SK-N-SH treated with all-trans-retinoic acid at 6 μM for 48 hours (cell line): ENCODE measurements around the gene DDX31.

Experiments used
- ATAC-seq: fragments of 200-7000 bp; cut with Tn5 transposase; 3 replicates; pipeline ENCODE4 v1.9.1; 2020; ENCODE audit warnings: mild to moderate bottlenecking, moderate library complexity
- ARNTL ChIP-seq: fragments of 450-650 bp; formaldehyde crosslinking; IDR thresholded peaks from 2 replicates; pipeline ENCODE4 v1.5.0; 2020; ENCODE audit warnings: low read depth, mild to moderate bottlenecking, moderate library complexity, borderline replicate concordance
- BACH2 ChIP-seq: fragments of 250-450 bp; sonication (Bioruptor Pico); IDR thresholded peaks from 2 replicates; pipeline ENCODE4 v1.9.0; 2021; ENCODE audit warnings: mild to moderate bottlenecking, borderline replicate concordance
- CSRNP3 ChIP-seq: fragments of 250-450 bp; sonication (Bioruptor Pico); IDR thresholded peaks from 2 replicates; pipeline ENCODE4 v1.5.1; 2021; ENCODE audit warnings: mild to moderate bottlenecking, moderate library complexity
- ESRRG ChIP-seq: fragments of 250-450 bp; sonication (Bioruptor Pico); IDR thresholded peaks from 2 replicates; pipeline ENCODE4 v1.6.1; 2021; ENCODE audit warnings: mild to moderate bottlenecking
- GLIS3 ChIP-seq: fragments of 250-450 bp; sonication (Bioruptor Pico); IDR thresholded peaks from 2 replicates; pipeline ENCODE4 v1.5.0; 2020; ENCODE audit warnings: mild to moderate bottlenecking, moderate library complexity
- ISL1 ChIP-seq: fragments of 250-450 bp; sonication (Bioruptor Pico); IDR thresholded peaks from 2 replicates; pipeline ENCODE4 v2.1.2; 2022; ENCODE audit warnings: mild to moderate bottlenecking, moderate library complexity
- OSR1 ChIP-seq: fragments of 250-450 bp; sonication (Bioruptor Pico); IDR thresholded peaks from 2 replicates; pipeline ENCODE4 v1.8.0; 2022; ENCODE audit warnings: moderate library complexity, mild to moderate bottlenecking, inconsistent platforms
- PATZ1 ChIP-seq: fragments of 250-450 bp; sonication (Bioruptor Pico); IDR thresholded peaks from 2 replicates; pipeline ENCODE4 v1.8.0; 2020; ENCODE audit warnings: mild to moderate bottlenecking, moderate library complexity, borderline replicate concordance
- PPARA ChIP-seq: fragments of 250-450 bp; sonication (Bioruptor Pico); IDR thresholded peaks from 2 replicates; pipeline ENCODE4 v1.5.0; 2020; ENCODE audit warnings: mild to moderate bottlenecking, borderline replicate concordance
- RARB ChIP-seq: fragments of 250-450 bp; sonication (Bioruptor Pico); IDR thresholded peaks from 2 replicates; pipeline ENCODE4 v1.8.0; 2021; ENCODE audit warnings: mild to moderate bottlenecking, moderate library complexity
- SNAI2 ChIP-seq: fragments of 250-450 bp; sonication (Bioruptor Pico); IDR thresholded peaks from 2 replicates; pipeline ENCODE4 v1.5.0; 2020; ENCODE audit warnings: mild to moderate bottlenecking, moderate library complexity
- TCF4 ChIP-seq: fragments of 250-450 bp; sonication (Bioruptor Pico); IDR thresholded peaks from 2 replicates; pipeline ENCODE4 v1.8.0; 2021; ENCODE audit warnings: mild to moderate bottlenecking, moderate library complexity, borderline replicate concordance
- TOX ChIP-seq: fragments of 250-450 bp; sonication (Bioruptor Pico); IDR thresholded peaks from 2 replicates; pipeline ENCODE4 v1.8.0; 2021; ENCODE audit warnings: mild to moderate bottlenecking, moderate library complexity, borderline replicate concordance
- ZC3H10 ChIP-seq: fragments of 250-450 bp; sonication (Bioruptor Pico); IDR thresholded peaks from 2 replicates; pipeline ENCODE4 v1.5.1; 2021; ENCODE audit warnings: mild to moderate bottlenecking, moderate library complexity
- ZFP3 ChIP-seq: fragments of 250-450 bp; sonication (Bioruptor Pico); IDR thresholded peaks from 2 replicates; pipeline ENCODE4 v1.5.0; 2020; ENCODE audit warnings: mild to moderate bottlenecking, moderate library complexity
- ZFP30 ChIP-seq: fragments of 450-650 bp; formaldehyde crosslinking; IDR thresholded peaks from 2 replicates; pipeline ENCODE4 v1.5.0; 2022; ENCODE audit warnings: mild to moderate bottlenecking, moderate library complexity
- ZNF565 ChIP-seq: fragments of 450-650 bp; formaldehyde crosslinking; conservative IDR thresholded peaks from 2 replicates; pipeline ENCODE4 v1.5.0; 2020; ENCODE audit warnings: low read depth, mild to moderate bottlenecking, moderate library complexity
- ZNF70 ChIP-seq: fragments of 450-650 bp; formaldehyde crosslinking; IDR thresholded peaks from 2 replicates; pipeline ENCODE4 v1.5.0; 2020; ENCODE audit warnings: mild to moderate bottlenecking, moderate library complexity
- ZNF8 ChIP-seq: fragments of 450-650 bp; formaldehyde crosslinking; IDR thresholded peaks from 2 replicates; pipeline ENCODE4 v1.5.0; 2020; ENCODE audit warnings: mild to moderate bottlenecking, moderate library complexity
- TF ChIP-seq, protein P1 (sequence below): fragments of 250-450 bp; sonication (Bioruptor Pico); IDR thresholded peaks from 2 replicates; pipeline ENCODE4 v1.5.1; 2020; ENCODE audit warnings: low read depth, mild to moderate bottlenecking, moderate library complexity
- TF ChIP-seq, protein P2 (sequence below): fragments of 250-450 bp; sonication (Bioruptor Pico); IDR thresholded peaks from 2 replicates; pipeline ENCODE4 v1.8.0; 2021; ENCODE audit warnings: low read depth, mild to moderate bottlenecking, moderate library complexity, borderline replicate concordance

Gene DDX31

GRCh38 chr9:132630811-132631210 lies 39.0 kb downstream of the DDX31 start (continued):
- TF ChIP-seq PATZ1 (CRISPR knock-in tag) (no peak), ZFP3 (CRISPR knock-in tag) (no peak), ZNF8 (CRISPR knock-in tag) (no peak), SNAI2 (no peak)

- ATAC-seq = no peak
- no peak for TF ChIP-seq ISL1 (CRISPR knock-in tag)
- no peak for TF ChIP-seq RARB
- TF ChIP-seq ESRRG (CRISPR knock-in tag) = no peak
- TF ChIP-seq OSR1 (CRISPR knock-in tag) = no peak
- TF ChIP-seq ZNF70 = no peak
- TF ChIP-seq ZFP30 (CRISPR knock-in tag) = no peak
- no peak for TF ChIP-seq ZC3H10 (CRISPR knock-in tag)
- TF ChIP-seq ZNF565 (CRISPR knock-in tag) = no peak
- TF ChIP-seq TCF4 = no peak
- TF ChIP-seq CSRNP3 (CRISPR knock-in tag) = no peak
- TF ChIP-seq, protein P1, sequence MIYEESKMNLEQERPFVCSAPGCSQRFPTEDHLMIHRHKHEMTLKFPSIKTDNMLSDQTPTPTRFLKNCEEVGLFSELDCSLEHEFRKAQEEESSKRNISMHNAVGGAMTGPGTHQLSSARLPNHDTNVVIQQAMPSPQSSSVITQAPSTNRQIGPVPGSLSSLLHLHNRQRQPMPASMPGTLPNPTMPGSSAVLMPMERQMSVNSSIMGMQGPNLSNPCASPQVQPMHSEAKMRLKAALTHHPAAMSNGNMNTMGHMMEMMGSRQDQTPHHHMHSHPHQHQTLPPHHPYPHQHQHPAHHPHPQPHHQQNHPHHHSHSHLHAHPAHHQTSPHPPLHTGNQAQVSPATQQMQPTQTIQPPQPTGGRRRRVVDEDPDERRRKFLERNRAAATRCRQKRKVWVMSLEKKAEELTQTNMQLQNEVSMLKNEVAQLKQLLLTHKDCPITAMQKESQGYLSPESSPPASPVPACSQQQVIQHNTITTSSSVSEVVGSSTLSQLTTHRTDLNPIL (CRISPR knock-in tag) = no peak
- no peak for TF ChIP-seq TOX
- TF ChIP-seq PATZ1 (CRISPR knock-in tag) = no peak
- TF ChIP-seq ZFP3 (CRISPR knock-in tag) = no peak
- no peak for TF ChIP-seq GLIS3
These were observed 39.7 kb downstream of the DDX31 start for GRCh38 chr9:132630116-132630515.

DNA sequence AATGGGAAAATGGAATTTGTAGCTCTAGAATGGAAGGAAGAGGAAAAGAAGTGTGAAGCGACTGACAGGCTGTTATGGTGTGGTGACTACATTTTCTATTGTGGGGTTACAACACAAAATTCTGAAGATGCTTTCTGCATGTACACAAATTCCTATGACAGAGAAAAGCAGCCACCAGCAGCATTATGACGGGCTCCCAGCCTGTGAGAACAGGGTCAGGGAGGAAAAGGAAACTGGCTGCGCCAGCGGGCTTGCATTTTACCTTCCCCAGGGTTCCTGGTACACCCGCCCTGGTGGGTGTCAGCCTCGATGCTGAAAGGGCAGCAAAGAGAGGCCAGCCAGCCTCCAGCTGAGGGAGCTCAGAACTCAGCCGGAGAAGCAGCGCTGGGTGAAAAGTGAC lies 41.0 kb downstream of the DDX31 start:
- ATAC-seq = no peak

GRCh38 chr9:132627594-132627993 lies 42.2 kb downstream of the DDX31 start:
- ATAC-seq = no peak
- TF ChIP-seq ZFP30 (CRISPR knock-in tag) (no peak), ZNF70 (no peak), BACH2 (no peak), TOX (no peak), RARB (no peak), ZNF565 (CRISPR knock-in tag) (no peak), PPARA (CRISPR knock-in tag) (no peak), ZC3H10 (CRISPR knock-in tag) (no peak), ARNTL (no peak), GLIS3 (no peak), ZNF8 (CRISPR knock-in tag) (no peak)
- TF ChIP-seq, protein P2, sequence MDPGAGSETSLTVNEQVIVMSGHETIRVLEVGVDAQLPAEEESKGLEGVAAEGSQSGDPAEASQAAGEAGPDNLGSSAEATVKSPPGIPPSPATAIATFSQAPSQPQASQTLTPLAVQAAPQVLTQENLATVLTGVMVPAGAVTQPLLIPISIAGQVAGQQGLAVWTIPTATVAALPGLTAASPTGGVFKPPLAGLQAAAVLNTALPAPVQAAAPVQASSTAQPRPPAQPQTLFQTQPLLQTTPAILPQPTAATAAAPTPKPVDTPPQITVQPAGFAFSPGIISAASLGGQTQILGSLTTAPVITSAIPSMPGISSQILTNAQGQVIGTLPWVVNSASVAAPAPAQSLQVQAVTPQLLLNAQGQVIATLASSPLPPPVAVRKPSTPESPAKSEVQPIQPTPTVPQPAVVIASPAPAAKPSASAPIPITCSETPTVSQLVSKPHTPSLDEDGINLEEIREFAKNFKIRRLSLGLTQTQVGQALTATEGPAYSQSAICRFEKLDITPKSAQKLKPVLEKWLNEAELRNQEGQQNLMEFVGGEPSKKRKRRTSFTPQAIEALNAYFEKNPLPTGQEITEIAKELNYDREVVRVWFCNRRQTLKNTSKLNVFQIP (CRISPR knock-in tag) = no peak
- TF ChIP-seq, protein P1 (CRISPR knock-in tag) = no peak

More for the DNA sequence above, 41.0 kb downstream of the DDX31 start:
- TF ChIP-seq ARNTL (no peak), RARB (no peak), TCF4 (no peak), PATZ1 (CRISPR knock-in tag) (no peak), GLIS3 (no peak)
